CD8-positive, alpha-beta memory T cell (primary cell): ENCODE data around the gene SLC25A45. TPM values are rescaled to one million over a fixed set of nuclear protein-coding genes. Genes with fewer than 3 reads are reported as not detected.
"Not testable (repeated sequence)": the region's sequence is repeated elsewhere in the genome, so short reads cannot be mapped to it uniquely, and the experiment has no call there.

Experiments
- CTCF ChIA-PET: fragments of 350-600 bp; sonication (Branson Sonifier 250); formaldehyde crosslinking; loops from one replicate; lab custom pipeline; 2021; ENCODE audit warnings: antibody characterized with exemption; lab: Charles Lee
- POLR2A ChIA-PET: fragments of 350-600 bp; sonication (Branson Sonifier 250); formaldehyde crosslinking; loops from one replicate; lab custom pipeline; 2021; ENCODE audit warnings: antibody characterized with exemption; lab: Charles Lee
- DNase-seq, 5 donors: peaks; one replicate each; pipeline versions ENCODE4 v3.0.0 to v3.0.0-alpha.2; 2020 to 2022; ENCODE audit warnings: mixed read lengths in 1 of 5
- H3K27ac ChIP-seq: one replicate; pipeline ENCODE4 v1.7.0; 2013; ENCODE audit warnings: low read depth, mild to moderate bottlenecking, low read length, moderate library complexity
- H3K27me3 ChIP-seq: 2 replicates; pipeline ENCODE4 v1.7.0; 2013; ENCODE audit warnings: low read length, mild to moderate bottlenecking; ENCODE audit not compliant: insufficient read depth, poor library complexity, severe bottlenecking
- H3K36me3 ChIP-seq: 2 replicates; pipeline ENCODE4 v1.7.0; 2013; ENCODE audit warnings: mild to moderate bottlenecking, low read length, moderate library complexity; ENCODE audit not compliant: insufficient read depth
- H3K4me1 ChIP-seq: 2 replicates; pipeline ENCODE4 v1.7.0; 2013; ENCODE audit warnings: mild to moderate bottlenecking, low read length, moderate library complexity; ENCODE audit not compliant: insufficient read depth
- H3K4me3 ChIP-seq: 2 replicates; pipeline ENCODE4 v1.7.0; 2013; ENCODE audit warnings: mild to moderate bottlenecking, low read length
- H3K9me3 ChIP-seq: 2 replicates; pipeline ENCODE4 v1.7.0; 2013; ENCODE audit warnings: mild to moderate bottlenecking, low read length
- H3K27ac Mint-ChIP-seq, 8 donors: one replicate each; pipeline ENCODE4 v1.8.0; 2020 to 2021; ENCODE audit warnings: mixed read lengths in 8 of 8, mild to moderate bottlenecking in 6 of 8, inconsistent platforms in 3 of 8, moderate library complexity in 3 of 8
- H3K27me3 Mint-ChIP-seq, 2 donors: one replicate each; pipeline ENCODE4 v1.8.0; 2020 to 2021; ENCODE audit warnings: mixed read lengths in 2 of 2, mild to moderate bottlenecking in 1 of 2, moderate library complexity in 1 of 2
- H3K36me3 Mint-ChIP-seq, 3 donors: one replicate each; pipeline ENCODE4 v1.8.0; 2020 to 2021; ENCODE audit warnings: mixed read lengths in 3 of 3, inconsistent platforms in 1 of 3, mild to moderate bottlenecking in 1 of 3
- H3K4me1 Mint-ChIP-seq, 3 donors: one replicate each; pipeline ENCODE4 v1.8.0; 2020 to 2021; ENCODE audit warnings: mixed read lengths in 3 of 3, inconsistent platforms in 1 of 3, mild to moderate bottlenecking in 1 of 3
- H3K4me3 Mint-ChIP-seq, 7 donors: one replicate each; pipeline ENCODE4 v1.8.0; 2020 to 2021; ENCODE audit warnings: mixed read lengths in 7 of 7, mild to moderate bottlenecking in 6 of 7, moderate library complexity in 4 of 7, inconsistent platforms in 2 of 7
- H3K9me3 Mint-ChIP-seq, 5 donors: one replicate each; pipeline ENCODE4 v1.8.0; 2020 to 2022; ENCODE audit warnings: mixed read lengths in 5 of 5, mild to moderate bottlenecking in 3 of 5, moderate library complexity in 2 of 5, inconsistent platforms in 1 of 5
- polyA plus RNA-seq: library from polyadenylated mRNA; unstranded; fragments of 300-500 nt; fragmentation: Illumina TruSeq; gene quantifications from one replicate; pipeline ENCODE4 v1.2.3, GENCODE V29; 2021
- total RNA-seq, 2 experiments: library from RNA; stranded (reverse); gene quantifications; one replicate each; pipeline ENCODE4 v1.2.3, GENCODE V29; 2021

Gene SLC25A45
- total and polyA plus RNA-seq, 3 experiments from 2014 or later, result 13.3 to 14.6 (median 13.8) TPM

DNA sequence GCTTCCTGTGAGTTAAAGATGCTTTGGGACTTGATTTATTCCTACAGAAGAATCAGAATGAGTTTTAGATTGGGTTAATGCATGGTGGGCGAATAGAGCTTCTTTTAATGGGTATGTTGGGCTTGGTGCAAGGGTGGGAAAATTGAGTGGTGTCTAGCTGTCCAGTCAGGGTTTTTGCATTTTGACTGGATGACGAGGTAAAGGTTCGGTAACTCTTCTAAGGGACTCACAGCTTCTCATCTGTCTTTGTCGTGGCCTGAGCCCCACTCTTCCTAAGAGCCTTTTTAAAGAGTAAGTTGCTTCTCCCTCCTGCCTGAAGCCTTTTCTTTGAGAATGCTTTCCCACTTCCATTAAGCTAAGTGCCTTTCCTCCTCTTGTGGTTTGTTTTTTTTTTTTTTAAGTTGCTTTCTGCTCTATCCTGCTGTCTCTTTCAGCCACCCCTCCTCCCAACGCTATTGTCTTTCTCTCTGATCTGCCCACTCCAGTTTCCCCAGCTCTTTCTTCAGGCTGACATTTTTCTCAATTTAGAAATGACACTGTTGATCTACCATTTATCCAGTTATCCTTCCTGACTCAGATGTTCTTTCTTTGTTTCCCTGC lies 47.6 kb downstream of the SLC25A45 start:
- no peaks in the 10 kb centered on the region for H3K9me3 Mint-ChIP-seq
- peaks cover 0 to 34% (median 2%) of the 10 kb centered on the region in 3 donors for H3K36me3 Mint-ChIP-seq
- ChIA-PET POLR2A (interaction anchor here (0.6 to 1.7 kb wide), 4 partner anchors 163 to 944 kb away, joined by 3 to 7 read pairs (median 4); no protein-coding TSS in a partner anchor), CTCF (interaction anchor here (0.7 to 11.2 kb wide), 7 partner anchors 11 to 176 kb away, joined by 3 to 161 read pairs (median 3); partner anchors contain the start of gene CDC42EP2)
- H3K4me1 ChIP-seq, result peaks cover 17% of the 10 kb centered on the region
- H3K4me3 ChIP-seq, result peak overlapping the region; percentile 92
- H3K27ac ChIP-seq, result peak overlapping the region; percentile 77
- no peaks in the 10 kb centered on the region for H3K27me3 ChIP-seq
- peaks cover 36 to 50% (median 45%) of the 10 kb centered on the region in 3 donors for H3K4me1 Mint-ChIP-seq
- peak overlapping the region; percentile 27 to 95 (median 87) for H3K27ac Mint-ChIP-seq
- no peaks in the 10 kb centered on the region for H3K36me3 ChIP-seq
- peak overlapping the region; percentile 92 to 100 (median 97) for H3K4me3 Mint-ChIP-seq
- no peaks in the 10 kb centered on the region for H3K9me3 ChIP-seq
- DNase-seq, result no peak
- no peaks in the 10 kb centered on the region for H3K27me3 Mint-ChIP-seq

DNA sequence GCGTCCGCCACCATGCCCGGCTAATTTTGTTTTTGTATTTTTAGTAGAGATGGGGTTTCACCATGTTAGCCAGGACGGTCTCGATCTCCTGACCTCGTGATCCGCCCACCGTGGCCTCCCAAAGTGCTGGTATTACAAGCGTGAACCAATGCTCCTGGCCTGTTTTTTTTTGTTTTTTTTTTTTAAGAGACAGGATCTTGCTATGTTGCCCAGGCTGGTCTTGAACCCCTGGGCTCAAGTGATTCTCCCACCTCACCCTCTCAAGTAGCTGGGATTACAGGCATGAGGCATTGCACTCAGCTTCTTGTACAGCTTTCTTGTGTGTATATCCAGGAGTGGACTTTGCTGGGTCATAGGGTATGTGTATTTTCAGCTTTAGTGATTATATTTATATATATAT lies 49.9 kb downstream of the SLC25A45 start:
- DNase-seq, H3K4me3 ChIP-seq, H3K27ac ChIP-seq, H3K27ac Mint-ChIP-seq, H3K36me3 ChIP-seq, H3K9me3 Mint-ChIP-seq, H3K9me3 ChIP-seq, H3K27me3 Mint-ChIP-seq, H3K27me3 ChIP-seq: not testable (repeated sequence)
- CTCF ChIA-PET, result interaction anchor here (0.9 to 11.2 kb wide), 8 partner anchors 10 to 527 kb away, joined by 3 to 161 read pairs (median 3); partner anchors contain the start of genes CDC42EP2, MUS81 and POLA2
- H3K4me1 ChIP-seq, result peaks cover 17% of the 10 kb centered on the region
- Mint-ChIP-seq H3K4me3 (peak overlapping the region in 1 of 7 donors; percentile 32), H3K4me1 (peaks cover 24 to 35% (median 29%) of the 10 kb centered on the region in 3 donors), H3K36me3 (peaks cover 0 to 17% (median 0%) of the 10 kb centered on the region in 3 donors)
- POLR2A ChIA-PET, result interaction anchor here (1.0 to 1.4 kb wide), 5 partner anchors 16 to 221 kb away, joined by 3 to 5 read pairs (median 4); partner anchors contain the start of genes TIGD3, TM7SF2 and ZNHIT2

DNA sequence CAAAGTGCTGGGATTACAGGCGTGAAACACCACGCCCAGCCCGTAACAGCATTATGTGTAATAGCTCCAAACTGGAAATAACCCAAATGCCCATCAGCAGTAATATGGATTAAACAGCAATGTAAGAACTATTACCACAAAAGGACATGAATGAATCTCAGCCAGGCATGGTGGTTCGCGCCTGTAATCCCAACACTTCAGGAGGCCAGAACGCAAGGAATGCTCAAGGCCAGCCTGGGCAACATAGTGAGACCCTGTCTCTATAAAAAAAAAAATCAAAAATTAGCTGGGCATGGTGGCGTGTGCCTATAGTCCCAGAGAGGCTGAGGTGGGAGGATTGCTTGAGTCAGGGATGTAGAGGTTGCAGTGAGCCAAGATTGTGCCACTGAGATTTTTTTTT lies 51.9 kb downstream of the SLC25A45 start:
- no peak overlapping the region for H3K27ac ChIP-seq
- ChIA-PET CTCF (interaction anchor here (0.6 to 11.2 kb wide), 22 partner anchors 9 to 720 kb away, joined by 3 to 161 read pairs (median 4); partner anchors contain the start of genes CAPN1 and CDC42EP2), POLR2A (no interaction called here)
- H3K4me1 Mint-ChIP-seq, result peaks cover 23 to 26% (median 23%) of the 10 kb centered on the region in 3 donors
- H3K4me3 ChIP-seq, result no peak overlapping the region
- no peak overlapping the region for H3K4me3 Mint-ChIP-seq
- H3K27me3 ChIP-seq, result no peaks in the 10 kb centered on the region
- peaks cover 0 to 14% (median 1%) of the 10 kb centered on the region in 3 donors for H3K36me3 Mint-ChIP-seq
- no peak for DNase-seq
- H3K9me3 Mint-ChIP-seq, result no peaks in the 10 kb centered on the region
- no peak overlapping the region for H3K27ac Mint-ChIP-seq
- H3K27me3 Mint-ChIP-seq, result peaks cover 0 to 5% of the 10 kb centered on the region in 2 donors
- no peaks in the 10 kb centered on the region for H3K9me3 ChIP-seq
- no peaks in the 10 kb centered on the region for H3K36me3 ChIP-seq
- H3K4me1 ChIP-seq, result peaks cover 14% of the 10 kb centered on the region

DNA sequence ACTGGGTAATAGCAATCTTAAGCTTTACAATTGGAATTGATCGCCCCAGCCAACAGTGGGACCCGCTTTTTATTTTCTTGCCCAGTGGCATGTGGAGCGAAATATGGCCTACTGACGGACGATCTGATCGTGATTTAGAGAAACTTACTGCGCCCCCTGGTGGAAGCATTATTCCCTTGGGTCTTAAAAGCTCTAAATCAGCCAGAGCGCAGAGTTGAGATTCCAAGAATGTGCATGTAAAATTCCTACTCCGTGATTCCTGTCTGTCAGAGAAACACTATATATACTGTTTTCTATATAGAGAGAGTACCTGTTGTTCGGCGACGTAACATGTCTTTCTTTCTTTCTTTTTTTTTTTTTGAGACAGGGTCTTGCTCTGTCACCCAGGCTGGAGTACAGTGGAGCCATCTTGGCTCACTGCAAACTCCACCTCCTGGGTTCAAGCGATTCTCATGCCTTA lies 52.5 kb downstream of the SLC25A45 start:
- H3K27me3 Mint-ChIP-seq, result peaks cover 0 to 8% of the 10 kb centered on the region in 2 donors
- H3K27me3 ChIP-seq, result no peaks in the 10 kb centered on the region

DNA sequence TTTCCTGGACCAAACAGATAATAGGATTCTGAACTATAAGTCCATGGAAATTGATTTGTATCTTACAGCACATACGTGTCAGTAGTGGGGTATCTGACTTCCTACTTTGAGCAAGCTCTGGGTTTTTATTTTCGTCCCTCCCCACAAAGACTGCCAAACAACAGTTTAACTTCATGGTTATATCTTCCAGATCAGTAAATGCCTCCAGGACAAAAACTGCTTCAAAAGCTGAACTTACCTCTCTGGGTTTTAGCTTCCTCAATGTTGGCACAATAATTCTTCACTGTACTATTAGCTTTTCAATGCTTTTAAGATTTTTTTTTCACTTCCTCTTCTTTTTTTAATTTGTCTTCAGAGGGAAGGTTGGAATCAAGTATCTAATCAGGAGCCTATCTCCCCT lies 53.0 kb downstream of the SLC25A45 start:
- POLR2A ChIA-PET, result interaction anchor here (0.6 to 0.7 kb wide), 3 partner anchors 14 to 182 kb away, joined by 3 to 6 read pairs (median 4); no protein-coding TSS in a partner anchor
- Mint-ChIP-seq H3K27me3 (peaks cover 0 to 8% of the 10 kb centered on the region in 2 donors), H3K4me3 (peak overlapping the region in 1 of 7 donors; percentile 27), H3K36me3 (peaks cover 0 to 6% (median 4%) of the 10 kb centered on the region in 3 donors), H3K4me1 (peaks cover 12 to 15% (median 13%) of the 10 kb centered on the region in 3 donors), H3K9me3 (no peaks in the 10 kb centered on the region), H3K27ac (peak overlapping the region in 3 of 8 donors; percentile 33 to 92 (median 52))
- Histone ChIP-seq H3K4me1 (peaks cover 3% of the 10 kb centered on the region), H3K27me3 (no peaks in the 10 kb centered on the region), H3K27ac (no peak overlapping the region), H3K4me3 (no peak overlapping the region), H3K36me3 (no peaks in the 10 kb centered on the region), H3K9me3 (no peaks in the 10 kb centered on the region)
- CTCF ChIA-PET, result interaction anchor here (0.7 to 11.2 kb wide), 29 partner anchors 9 to 219 kb away, joined by 3 to 161 read pairs (median 4); partner anchors contain the start of genes CAPN1 and CDC42EP2
- DNase-seq, result no peak

More for the DNA sequence above, 52.5 kb downstream of the SLC25A45 start:
- no peak overlapping the region for H3K4me3 ChIP-seq
- peaks cover 8% of the 10 kb centered on the region for H3K4me1 ChIP-seq
- no peaks in the 10 kb centered on the region for H3K36me3 ChIP-seq
- DNase-seq, result peak; percentile 60 to 85 (median 76)
- POLR2A ChIA-PET, result interaction anchor here (0.6 to 0.7 kb wide), 3 partner anchors 15 to 182 kb away, joined by 3 to 6 read pairs (median 4); no protein-coding TSS in a partner anchor
- no peaks in the 10 kb centered on the region for H3K9me3 Mint-ChIP-seq
- peaks cover 0 to 10% (median 4%) of the 10 kb centered on the region in 3 donors for H3K36me3 Mint-ChIP-seq
- no peaks in the 10 kb centered on the region for H3K9me3 ChIP-seq
- CTCF ChIA-PET, result interaction anchor here (0.7 to 11.2 kb wide), 29 partner anchors 9 to 219 kb away, joined by 3 to 161 read pairs (median 4); partner anchors contain the start of genes CAPN1 and CDC42EP2
- H3K27ac Mint-ChIP-seq, result peak overlapping the region in 5 of 8 donors; percentile 33 to 92 (median 63)
- peaks cover 17 to 20% (median 18%) of the 10 kb centered on the region in 3 donors for H3K4me1 Mint-ChIP-seq
- H3K4me3 Mint-ChIP-seq, result peak overlapping the region in 2 of 7 donors; percentile 27 to 76
- no peak overlapping the region for H3K27ac ChIP-seq

DNA sequence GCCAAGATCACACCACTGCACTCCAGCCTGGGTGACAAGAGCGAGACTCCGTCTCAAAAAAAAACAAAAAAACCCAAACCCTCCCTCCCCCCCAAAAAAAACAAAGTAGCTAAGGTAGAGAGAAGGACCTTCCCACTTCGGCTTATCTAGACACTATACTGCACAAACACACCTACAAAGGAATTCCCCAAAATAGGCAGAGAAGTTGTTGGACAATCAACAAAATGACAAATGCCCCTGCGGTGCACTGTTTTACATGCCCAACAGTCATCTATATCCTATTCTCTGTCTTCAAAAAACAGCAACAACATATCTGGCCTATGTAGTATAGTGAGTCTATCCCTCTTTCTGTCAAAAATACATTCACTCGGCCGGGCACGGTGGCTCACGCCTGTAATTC lies 55.4 kb downstream of the SLC25A45 start:
- no peak overlapping the region for H3K27ac ChIP-seq
- no peaks in the 10 kb centered on the region for H3K9me3 ChIP-seq
- H3K27me3 ChIP-seq, result no peaks in the 10 kb centered on the region
- no peaks in the 10 kb centered on the region for H3K36me3 ChIP-seq
- H3K27me3 Mint-ChIP-seq, result peaks cover 6 to 13% of the 10 kb centered on the region in 2 donors
- POLR2A ChIA-PET, result no interaction called here
- no peaks in the 10 kb centered on the region for H3K4me1 ChIP-seq
- no peak for DNase-seq
- H3K36me3 Mint-ChIP-seq, result peaks cover 0 to 4% (median 0%) of the 10 kb centered on the region in 3 donors
- no peak overlapping the region for H3K4me3 Mint-ChIP-seq
- no peak overlapping the region for H3K27ac Mint-ChIP-seq
- peaks cover 5 to 7% (median 6%) of the 10 kb centered on the region in 3 donors for H3K4me1 Mint-ChIP-seq
- H3K4me3 ChIP-seq, result no peak overlapping the region
- CTCF ChIA-PET, result interaction anchor here (11.2 kb wide), 1 partner anchor 12 kb away, joined by 161 read pairs; the partner anchor contains the start of gene CDC42EP2
- H3K9me3 Mint-ChIP-seq, result no peaks in the 10 kb centered on the region

DNA sequence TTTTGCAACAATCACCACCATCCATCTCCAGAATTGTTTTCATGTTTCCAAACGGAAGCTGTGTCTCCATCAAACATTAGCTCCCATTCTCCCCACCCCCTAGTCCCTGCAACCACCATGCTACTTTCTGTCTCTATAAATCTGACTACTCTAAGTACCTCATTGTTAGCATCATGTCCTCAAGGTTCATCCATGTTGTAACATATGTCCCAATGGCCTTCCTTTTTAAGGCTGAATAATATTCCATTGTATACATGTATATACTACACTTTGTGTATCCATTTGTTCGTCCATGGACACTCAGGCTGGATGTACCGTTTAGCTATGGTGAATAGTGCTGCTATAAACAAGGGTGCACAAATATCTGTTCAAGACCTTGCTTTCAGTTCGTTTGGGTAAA lies 57.0 kb downstream of the SLC25A45 start:
- ChIA-PET CTCF (interaction anchor here (2.0 kb wide), 1 partner anchor 10 kb away, joined by 14 read pairs; the partner anchor contains the start of gene CDC42EP2), POLR2A (no interaction called here)
- Histone ChIP-seq H3K9me3 (no peaks in the 10 kb centered on the region), H3K4me3 (no peak overlapping the region), H3K36me3 (no peaks in the 10 kb centered on the region), H3K27ac (no peak overlapping the region), H3K4me1 (no peaks in the 10 kb centered on the region), H3K27me3 (no peaks in the 10 kb centered on the region)
- Mint-ChIP-seq H3K4me1 (peaks cover 5 to 7% (median 6%) of the 10 kb centered on the region in 3 donors), H3K27ac (no peak overlapping the region), H3K4me3 (no peak overlapping the region), H3K9me3 (no peaks in the 10 kb centered on the region), H3K36me3 (peaks cover 0 to 4% (median 0%) of the 10 kb centered on the region in 3 donors), H3K27me3 (peaks cover 8 to 13% of the 10 kb centered on the region in 2 donors)
- no peak for DNase-seq
